RCC 7860 (cell line): ENCODE results near the gene RHOXF1.
A peak's percentile ranks its signal among the peaks of the same experiment; 100 is the strongest.
"Not testable (repeated sequence)": the region's sequence is repeated elsewhere in the genome, so short reads cannot be mapped to it uniquely, and the experiment has no call there.

Experiments
- DNase-seq: peaks from one replicate; pipeline ENCODE4 v3.0.0-alpha.2; 2015; ENCODE audit warnings: low spot score
- FAIRE-seq: peaks from 2 replicates; lab custom pipeline; 2012; peaks lifted over from hg19 to GRCh38; lab: Jason Lieb, UNC

The RHOXF1 gene, protein sequence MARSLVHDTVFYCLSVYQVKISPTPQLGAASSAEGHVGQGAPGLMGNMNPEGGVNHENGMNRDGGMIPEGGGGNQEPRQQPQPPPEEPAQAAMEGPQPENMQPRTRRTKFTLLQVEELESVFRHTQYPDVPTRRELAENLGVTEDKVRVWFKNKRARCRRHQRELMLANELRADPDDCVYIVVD

DNA sequence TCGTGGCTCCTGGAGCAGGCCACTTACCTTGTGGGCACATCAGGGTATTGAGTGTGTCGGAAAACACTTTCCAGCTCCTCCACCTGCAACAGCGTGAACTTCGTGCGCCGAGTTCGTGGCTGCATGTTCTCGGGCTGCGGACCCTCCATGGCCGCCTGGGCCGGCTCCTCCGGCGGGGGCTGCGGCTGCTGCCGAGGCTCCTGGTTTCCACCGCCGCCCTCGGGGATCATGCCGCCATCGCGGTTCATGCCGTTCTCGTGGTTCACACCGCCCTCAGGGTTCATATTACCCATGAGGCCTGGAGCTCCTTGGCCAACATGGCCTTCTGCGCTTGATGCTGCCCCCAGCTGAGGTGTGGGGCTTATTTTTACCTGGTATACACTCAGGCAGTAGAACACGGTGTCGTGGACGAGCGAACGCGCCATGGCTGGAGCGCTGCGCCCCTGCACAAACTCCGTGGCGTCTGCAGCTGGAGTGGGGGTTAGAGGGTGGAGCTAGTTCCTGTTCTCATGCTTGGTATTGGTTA, at the start of gene RHOXF1:
RHOXF1 (minus strand) TSS at position 476 of the 526 bp plus-strand sequence; CDS start at position 425, 51 bp downstream.
- FAIRE-seq: no peak
- no peak for DNase-seq

- FAIRE-seq, DNase-seq: not testable (repeated sequence)
These were observed 43.4 kb upstream of the RHOXF1 start for GRCh38 chrX:120159086-120159485.

DNA sequence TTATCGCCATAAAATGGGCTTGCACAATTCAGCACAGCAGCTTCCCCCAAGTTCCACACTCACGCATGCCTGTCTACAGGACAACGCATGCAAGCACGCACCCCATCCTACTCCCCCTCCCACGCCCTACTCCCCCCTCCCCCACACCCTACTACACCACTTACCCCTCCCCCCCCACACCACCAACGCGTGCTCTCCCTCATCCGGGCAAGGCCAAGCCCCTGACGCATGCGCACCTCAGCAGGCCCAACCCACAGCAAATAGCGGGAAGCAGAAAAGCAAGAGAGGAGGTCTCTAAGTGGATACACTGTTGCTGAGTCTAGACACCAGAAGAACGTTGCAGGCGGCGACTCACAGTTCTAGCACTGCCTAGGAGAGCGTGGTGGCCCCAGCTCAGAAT, 42.6 kb upstream of the RHOXF1 start, which contains the start of gene RHOXF2:
RHOXF2 (plus strand) TSS at position 301 of the 400 bp plus-strand sequence. CDS start 138 bp downstream, outside the sequence.
- DNase-seq, FAIRE-seq: not testable (repeated sequence)

DNA sequence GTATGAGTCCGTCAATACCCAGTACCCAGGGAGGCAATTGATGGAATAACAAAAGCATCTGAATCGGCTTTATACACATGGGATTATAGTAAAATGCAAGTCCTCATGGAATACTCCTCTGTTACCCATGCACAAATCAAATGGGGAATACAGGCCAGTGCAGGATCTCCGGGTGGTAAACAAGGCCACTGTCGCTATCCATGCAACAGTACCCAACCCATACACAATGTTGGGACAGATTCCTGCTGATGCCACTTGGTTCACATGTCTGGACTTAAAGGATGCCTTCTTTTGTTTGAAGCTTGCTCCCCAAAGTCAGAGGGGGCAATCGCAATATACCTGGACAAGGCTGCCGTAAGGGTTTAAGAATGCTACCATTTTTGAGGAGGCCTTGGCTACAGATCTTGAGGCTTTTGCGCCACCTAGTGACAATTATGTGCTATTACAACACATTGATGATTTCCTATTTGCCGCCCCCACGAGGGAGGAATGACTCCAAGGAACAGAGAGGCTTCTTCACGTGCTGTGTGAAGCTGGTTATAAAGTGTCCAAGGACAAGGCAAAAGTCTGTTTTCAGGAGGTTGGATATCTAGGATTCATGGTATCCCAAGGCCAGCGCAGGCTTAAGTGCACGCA, 34.5 kb upstream of the RHOXF1 start:
- FAIRE-seq: peak; percentile 81
- not testable (repeated sequence) for DNase-seq

DNA sequence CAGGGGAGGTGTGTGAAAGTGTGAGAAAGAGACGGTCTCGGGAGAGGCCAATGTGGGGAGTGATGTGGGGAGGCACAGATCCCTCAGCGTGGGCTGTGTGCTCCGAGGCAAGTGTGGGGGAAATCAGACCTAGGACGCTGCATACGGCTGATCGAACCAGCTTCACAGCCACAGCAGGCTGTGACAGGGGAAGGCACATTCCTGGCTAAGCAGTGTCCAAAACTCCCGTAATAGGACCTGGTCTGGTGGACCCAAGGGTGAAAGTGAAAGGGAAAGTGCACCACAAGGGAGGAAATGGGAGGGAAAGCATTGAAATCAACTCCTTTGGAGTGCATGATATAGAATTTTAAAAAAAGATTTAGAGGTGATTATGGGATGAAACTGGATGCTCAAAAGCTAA, 31.8 kb upstream of the RHOXF1 start:
- no peak for FAIRE-seq
- DNase-seq: no peak

GRCh38 chrX:120146323-120146722, 30.6 kb upstream of the RHOXF1 start:
- not testable (repeated sequence) for DNase-seq, FAIRE-seq

- DNase-seq (no peak), FAIRE-seq (no peak)
These were observed 29.7 kb upstream of the RHOXF1 start for GRCh38 chrX:120145295-120145925.

- no peak for DNase-seq
- no peak for FAIRE-seq
These were observed 28.6 kb upstream of the RHOXF1 start for GRCh38 chrX:120144178-120144844.

DNA sequence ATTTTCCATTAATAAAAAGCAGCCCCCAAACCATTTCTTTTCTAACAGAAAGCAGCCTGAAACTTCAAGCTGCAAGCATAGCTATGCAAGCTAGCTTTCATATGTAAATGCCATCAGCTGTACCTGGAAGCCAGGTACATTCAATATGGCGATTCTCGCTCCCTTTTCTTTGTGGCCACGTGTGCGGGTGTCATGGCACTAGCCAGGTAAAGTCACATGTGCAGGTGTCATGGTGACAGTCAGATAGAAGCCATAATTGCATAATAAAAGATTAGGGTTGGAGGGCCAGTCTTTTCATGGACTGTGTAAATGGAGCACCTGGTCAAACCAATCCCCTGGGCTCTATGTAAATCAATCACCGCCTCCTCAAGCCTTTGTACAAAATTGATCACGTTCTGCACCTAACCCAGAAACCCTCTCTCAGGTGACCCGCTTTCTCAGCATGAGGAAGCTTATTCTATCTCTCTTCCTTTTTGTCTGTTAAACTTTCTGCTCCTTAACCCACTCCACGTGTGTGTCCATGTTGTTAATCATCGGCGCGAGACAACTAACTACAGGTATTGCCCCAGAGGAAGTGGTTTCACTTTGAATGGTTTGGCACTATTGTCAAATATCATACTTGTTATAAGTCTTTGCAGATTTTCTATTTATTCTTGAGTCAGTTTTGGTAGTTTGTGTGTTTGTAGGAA, 24.7 kb upstream of the RHOXF1 start:
- no peak for FAIRE-seq
- DNase-seq: no peak

- FAIRE-seq: no peak
These were observed 21.7 kb upstream of the RHOXF1 start for GRCh38 chrX:120137439-120137838.

GRCh38 chrX:120136840-120137239, 21.1 kb upstream of the RHOXF1 start:
- FAIRE-seq (no peak), DNase-seq (no peak)

More at GRCh38 chrX:120137439-120137838, 21.7 kb upstream of the RHOXF1 start:
- DNase-seq: no peak

- FAIRE-seq (no peak), DNase-seq (no peak)
These were observed 20.4 kb upstream of the RHOXF1 start for GRCh38 chrX:120136128-120136527.

GRCh38 chrX:120128306-120128846, 12.7 kb upstream of the RHOXF1 start:
- not testable (repeated sequence) for FAIRE-seq, DNase-seq

DNA sequence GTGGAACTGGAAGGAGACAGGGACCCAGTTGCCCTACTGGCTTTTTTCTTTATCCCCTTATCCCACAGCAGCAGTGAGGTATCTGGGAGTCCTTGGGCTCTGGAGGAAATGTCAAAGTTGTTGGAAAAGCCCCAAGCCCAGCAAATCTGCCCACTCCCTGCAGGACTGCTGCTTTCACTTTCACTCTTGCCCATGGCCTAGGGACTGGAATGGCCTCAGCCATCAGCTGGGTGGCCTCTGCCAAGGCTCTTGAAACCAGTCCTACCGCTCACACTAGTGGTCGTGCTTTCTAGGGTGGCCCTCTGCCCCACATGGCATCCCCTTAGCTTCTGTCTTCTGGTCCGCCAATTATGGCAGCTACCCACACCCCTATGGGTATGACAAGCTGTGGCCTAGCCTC, 9.7 kb upstream of the RHOXF1 start:
- DNase-seq (no peak), FAIRE-seq (no peak)

GRCh38 chrX:120120223-120120622, 4.5 kb upstream of the RHOXF1 start:
- FAIRE-seq: no peak
- no peak for DNase-seq

DNA sequence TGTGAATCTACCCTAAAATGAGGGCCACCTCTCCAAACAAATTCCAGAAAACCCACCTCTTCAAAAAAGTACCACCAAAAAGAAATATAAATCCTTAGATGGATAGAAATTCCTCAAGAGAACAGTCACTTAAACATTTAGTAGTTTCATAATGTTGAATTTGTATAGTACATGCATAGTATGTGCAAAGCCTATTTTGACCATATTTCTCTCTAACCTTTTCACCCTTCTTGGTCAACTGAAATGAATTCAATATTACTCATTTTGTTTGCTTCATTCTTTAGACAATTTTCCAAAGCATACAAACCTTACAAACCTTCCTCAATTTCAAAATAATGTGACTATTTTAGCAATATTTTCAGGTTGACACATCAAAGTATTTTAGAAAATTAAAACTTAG, 4.1 kb downstream of the RHOXF1 start:
- FAIRE-seq (no peak), DNase-seq (no peak)

- FAIRE-seq (no peak), DNase-seq (no peak)
These were observed 6.3 kb downstream of the RHOXF1 start for GRCh38 chrX:120109378-120109777.

- FAIRE-seq, DNase-seq: not testable (repeated sequence)
These were observed 11.0 kb downstream of the RHOXF1 start for GRCh38 chrX:120104707-120105106.

GRCh38 chrX:120101057-120101456, 14.7 kb downstream of the RHOXF1 start:
- FAIRE-seq, DNase-seq: not testable (repeated sequence)

DNA sequence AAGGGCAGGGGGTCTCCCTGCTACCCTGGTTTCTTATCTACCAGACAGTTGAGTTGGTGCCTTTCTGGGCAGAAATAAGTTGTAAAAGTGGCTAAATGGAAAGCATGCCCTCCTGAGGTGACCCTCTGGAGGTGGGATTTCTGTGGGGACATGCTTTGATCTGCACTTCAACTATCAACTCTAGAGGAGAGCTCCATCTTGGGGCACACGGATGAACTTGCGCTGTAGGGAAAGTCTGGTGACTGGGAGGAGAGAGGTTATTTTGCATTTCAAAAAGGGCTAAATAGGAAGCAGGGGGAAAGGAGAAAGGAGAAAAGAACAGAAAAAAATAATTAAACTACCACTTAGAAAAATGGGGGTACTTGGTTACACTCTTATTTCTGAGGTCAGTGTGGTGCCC, 25.5 kb downstream of the RHOXF1 start:
- no peak for FAIRE-seq

More for the DNA sequence above, 25.5 kb downstream of the RHOXF1 start:
- no peak for DNase-seq
